Aorta (tissue), 5 donors: Measurements from ENCODE around the gene NOB1. TPM values are rescaled to one million over a fixed set of nuclear protein-coding genes. Genes with fewer than 3 reads are reported as not detected.
A peak's percentile ranks its signal among the peaks of the same experiment; 100 is the strongest.
"Not testable (repeated sequence)": the region's sequence is repeated elsewhere in the genome, so short reads cannot be mapped to it uniquely, and the experiment has no call there.

Experiments used
- ATAC-seq: fragments of 200-7000 bp; cut with Tn5 transposase; one replicate; pipeline ENCODE4 v1.9.1; 2022; ENCODE audit warnings: moderate library complexity; ENCODE audit not compliant: low FRiP score
- DNase-seq, 2 donors: peaks; one replicate each; pipeline ENCODE4 v3.0.0-alpha.2; 2020
- H3K27ac ChIP-seq, 2 donors: one replicate each; pipeline ENCODE4 v1.5.1; 2013; ENCODE audit warnings: low read length in 2 of 2, mild to moderate bottlenecking in 2 of 2, moderate library complexity in 2 of 2, control low read depth in 1 of 2, inconsistent platforms in 1 of 2, low read depth in 1 of 2
- H3K27me3 ChIP-seq, 2 donors: one replicate each; pipeline ENCODE4 v1.6.1; 2013; ENCODE audit warnings: control low read depth in 1 of 2, low read length in 1 of 2, mild to moderate bottlenecking in 1 of 2, moderate library complexity in 1 of 2; ENCODE audit not compliant: insufficient read depth in 2 of 2, control insufficient read depth in 1 of 2
- H3K36me3 ChIP-seq, 2 donors: one replicate each; pipeline ENCODE4 v1.6.1; 2013; ENCODE audit warnings: control low read depth in 1 of 2, low read length in 1 of 2, mild to moderate bottlenecking in 1 of 2; ENCODE audit not compliant: insufficient read depth in 2 of 2, control insufficient read depth in 1 of 2
- H3K4me1 ChIP-seq, 2 donors: one replicate each; pipeline ENCODE4 v1.6.1; 2013; ENCODE audit warnings: low read length in 2 of 2, control low read depth in 1 of 2, mild to moderate bottlenecking in 1 of 2, moderate library complexity in 1 of 2; ENCODE audit not compliant: insufficient read depth in 2 of 2, control insufficient read depth in 1 of 2
- H3K4me3 ChIP-seq, 2 donors: one replicate each; pipeline ENCODE4 v1.5.1; 2013; ENCODE audit warnings: low read length in 2 of 2, control low read depth in 1 of 2, mild to moderate bottlenecking in 1 of 2
- H3K9me3 ChIP-seq: one replicate; pipeline ENCODE4 v1.6.1; 2013; ENCODE audit warnings: mild to moderate bottlenecking, low read length; ENCODE audit not compliant: control insufficient read depth
- WGBS, 2 donors: extraction: QIAGEN DNeasy Blood & Tissue Kit; methylation state at CpG; one replicate each; pipeline ENCODE4 v1.1.7; 2013; 5-methylcytosine and 5-hydroxymethylcytosine counted together
- intact Hi-C, 2 donors: fragments of 100-400 bp; cut with DNase I; formaldehyde crosslinking; loops; one replicate each; pipeline versions ENCODE4 v1.14.2 to v1.15.0; 2022
- polyA plus RNA-seq, 2 donors: library from polyadenylated mRNA; stranded (reverse); fragments of 200-250 nt; gene quantifications; one replicate each; pipeline ENCODE4 v1.2.3, GENCODE V29; 2013
- total RNA-seq, 2 donors: library from RNA; stranded (reverse); fragmentation: NEBNext Ultra II Directional; extraction: Animal tissue kit (Norgen Biotek cat#: 25700); gene quantifications; one replicate each; pipeline ENCODE4 v1.2.1, GENCODE V29; 2021
- donor health status: healthy with polysubstance abuse.
- donor health status: Bipolar disorder and iron deficiency.
- donor health status: DM: no; HTN: no; CAD: no.
- donor health status: DM: no; HTN: no; CAD: no.
- donor health status: DM: yes; HTN: yes; CAD: no.

NOB1 gene
- total and polyA plus RNA-seq, 4 donors = 29.4 to 38.7 (median 31.5) TPM

- Histone ChIP-seq H3K27me3 (no peaks in the 10 kb centered on the region), H3K9me3 (no peaks in the 10 kb centered on the region), H3K36me3 (no peaks in the 10 kb centered on the region), H3K4me1 (no peaks in the 10 kb centered on the region), H3K4me3 (no peak overlapping the region), H3K27ac (no peak overlapping the region)
- DNase-seq (no peak), ATAC-seq (no peak)
- intact Hi-C loops = no loop called here
- WGBS, 2 donors = 84 to 92% methylated on average over 4 to 5 of the region's 5 CpGs
Measured at GRCh38 chr16:69767459-69768229, 12.9 kb upstream of the NOB1 start.

- ATAC-seq (no peak), DNase-seq (no peak)
- Histone ChIP-seq H3K4me3 (no peak overlapping the region), H3K36me3 (no peaks in the 10 kb centered on the region), H3K4me1 (no peaks in the 10 kb centered on the region), H3K9me3 (no peaks in the 10 kb centered on the region), H3K27me3 (no peaks in the 10 kb centered on the region), H3K27ac (no peak overlapping the region)
- intact Hi-C loops = no loop called here
- WGBS, 2 donors = 5 to 7% methylated on average over 5 of the region's 5 CpGs
Measured at GRCh38 chr16:69763599-69763942, 8.8 kb upstream of the NOB1 start.

- Histone ChIP-seq H3K4me3 (peak overlapping the region; percentile 88 to 91), H3K27ac (peak overlapping the region; percentile 72 to 94), H3K36me3 (no peaks in the 10 kb centered on the region), H3K9me3 (no peaks in the 10 kb centered on the region), H3K4me1 (no peaks in the 10 kb centered on the region), H3K27me3 (no peaks in the 10 kb centered on the region)
- 1% methylated on average over 14 of the region's 14 CpGs for WGBS, 2 donors
- DNase-seq (no peak), ATAC-seq (peak; percentile 79)
- intact Hi-C loops = no loop called here
Measured at GRCh38 chr16:69762814-69763598, 8.3 kb upstream of the NOB1 start.

- WGBS, 2 donors = 1% methylated on average over 47 to 68 of the region's 68 CpGs
- H3K9me3 ChIP-seq = no peaks in the 10 kb centered on the region
- intact Hi-C loops = no loop called here
- peak within 1 kb of the TSS; percentile 87 to 94 for H3K27ac ChIP-seq
- ATAC-seq (peak; percentile 88), DNase-seq (peak; percentile 80 to 92)
- no peaks in the 10 kb centered on the region for H3K36me3 ChIP-seq
- H3K4me3 ChIP-seq = peak within 1 kb of the TSS; percentile 88 to 91
- H3K27me3 ChIP-seq = no peaks in the 10 kb centered on the region
- no peaks in the 10 kb centered on the region for H3K4me1 ChIP-seq
Measured at GRCh38 chr16:69761983-69762813, 7.5 kb upstream of the NOB1 start, which contains the start of gene WWP2. Gene WWP2, plus strand, starts transcription at chr16:69762332. Its CDS starts 24,679 bp downstream, at chr16:69787011.

GRCh38 chr16:69757375-69757774, 2.6 kb upstream of the NOB1 start:
- intact Hi-C loops, ATAC-seq, H3K4me1 ChIP-seq, DNase-seq, H3K27me3 ChIP-seq, H3K4me3 ChIP-seq, H3K9me3 ChIP-seq, H3K36me3 ChIP-seq, H3K27ac ChIP-seq: not testable (repeated sequence)
- 84 to 87% methylated on average over 13 of the region's 13 CpGs for WGBS, 2 donors

- intact Hi-C loops = no loop called here
- WGBS, 2 donors = 89 to 90% methylated on average over 10 of the region's 10 CpGs
- ATAC-seq = no peak
Measured at GRCh38 chr16:69756705-69757104, 2.0 kb upstream of the NOB1 start.

GRCh38 chr16:69754143-69754468, 620 bp downstream of the NOB1 start:
- no peaks in the 10 kb centered on the region for H3K9me3 ChIP-seq
- intact Hi-C loops = loop anchor here (1.0 to 5.0 kb wide), 5 partner anchors 27 to 362 kb away; partner anchors contain the start of gene NQO1 (in 1 of the 2)
- peaks cover 0 to 3% of the 10 kb centered on the region in 2 donors for H3K4me1 ChIP-seq
- DNase-seq = no peak
- no peak for ATAC-seq
- no peaks in the 10 kb centered on the region for H3K36me3 ChIP-seq
- no peaks in the 10 kb centered on the region for H3K27me3 ChIP-seq
- H3K4me3 ChIP-seq = peak overlapping the region; percentile 12 to 74
- no peak overlapping the region for H3K27ac ChIP-seq
- 11 to 12% methylated on average over 4 of the region's 4 CpGs for WGBS, 2 donors

More at GRCh38 chr16:69756705-69757104, 2.0 kb upstream of the NOB1 start:
- Histone ChIP-seq H3K9me3 (no peaks in the 10 kb centered on the region), H3K27me3 (no peaks in the 10 kb centered on the region), H3K4me1 (peaks cover 0 to 3% of the 10 kb centered on the region in 2 donors), H3K27ac (no peak overlapping the region), H3K36me3 (no peaks in the 10 kb centered on the region), H3K4me3 (no peak overlapping the region)
- no peak for DNase-seq

GRCh38 chr16:69748694-69749345, 5.9 kb downstream of the NOB1 start:
- ATAC-seq (no peak), DNase-seq (peak in 1 of 2 donors; percentile 57)
- WGBS, 2 donors = 85 to 86% methylated on average over 20 of the region's 20 CpGs
- H3K4me1 ChIP-seq = peaks cover 0 to 3% of the 10 kb centered on the region in 2 donors
- no peak overlapping the region for H3K4me3 ChIP-seq
- no peaks in the 10 kb centered on the region for H3K9me3 ChIP-seq
- peaks cover 4 to 9% of the 10 kb centered on the region in 2 donors for H3K36me3 ChIP-seq
- intact Hi-C loops = no loop called here
- H3K27me3 ChIP-seq = no peaks in the 10 kb centered on the region
- no peak overlapping the region for H3K27ac ChIP-seq
